RKO (cell line): ENCODE results near the gene ENAH.
"Not testable (repeated sequence)": the region's sequence is repeated elsewhere in the genome, so short reads cannot be mapped to it uniquely, and the experiment has no call there.

ENCODE experiments used
- DNase-seq: peaks from one replicate; pipeline ENCODE4 v3.0.0-alpha.2; 2016; ENCODE audit warnings: low spot score

The ENAH gene

DNA sequence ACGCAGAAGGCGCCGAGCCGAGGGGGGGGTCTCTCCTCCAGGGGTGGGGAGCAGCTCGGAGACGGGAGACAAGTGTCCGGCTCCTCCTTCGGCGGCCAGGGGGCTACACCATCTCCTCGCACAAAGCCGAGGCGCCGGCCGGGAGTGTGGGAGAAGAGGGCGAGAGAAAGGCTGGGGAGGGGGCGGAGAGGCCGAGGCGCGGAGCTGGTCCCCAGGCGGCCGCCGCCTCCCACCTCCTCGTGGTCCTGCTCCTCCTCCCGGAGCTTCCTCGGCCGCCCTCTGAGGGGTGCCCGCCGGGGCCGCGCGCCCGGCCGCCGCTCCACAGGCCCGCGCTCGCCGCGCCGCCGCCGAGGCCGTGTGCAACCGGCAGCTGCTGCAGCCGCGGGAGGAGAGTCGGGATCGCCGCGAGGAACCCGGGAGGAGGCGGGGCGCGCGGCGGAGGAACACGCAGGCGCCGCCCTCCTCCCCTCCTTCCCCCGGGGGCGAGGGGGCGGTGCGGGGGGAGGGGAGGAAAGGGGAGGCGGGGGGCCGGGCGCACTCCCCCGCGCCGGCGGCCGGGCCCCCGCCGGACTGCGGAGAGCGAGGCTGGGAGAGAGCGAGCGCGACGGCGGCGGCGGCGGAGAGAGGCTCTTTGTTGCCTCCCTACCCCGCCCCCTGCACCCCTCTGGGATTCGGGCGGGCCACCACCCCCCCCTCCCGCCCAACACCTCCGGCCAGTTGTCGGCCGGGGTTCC, at the start of gene ENAH:
ENAH (minus strand) TSS at position 395 of the 734 bp plus-strand sequence. CDS start 433 bp downstream, outside the sequence.
- DNase-seq: peak; percentile 62

DNA sequence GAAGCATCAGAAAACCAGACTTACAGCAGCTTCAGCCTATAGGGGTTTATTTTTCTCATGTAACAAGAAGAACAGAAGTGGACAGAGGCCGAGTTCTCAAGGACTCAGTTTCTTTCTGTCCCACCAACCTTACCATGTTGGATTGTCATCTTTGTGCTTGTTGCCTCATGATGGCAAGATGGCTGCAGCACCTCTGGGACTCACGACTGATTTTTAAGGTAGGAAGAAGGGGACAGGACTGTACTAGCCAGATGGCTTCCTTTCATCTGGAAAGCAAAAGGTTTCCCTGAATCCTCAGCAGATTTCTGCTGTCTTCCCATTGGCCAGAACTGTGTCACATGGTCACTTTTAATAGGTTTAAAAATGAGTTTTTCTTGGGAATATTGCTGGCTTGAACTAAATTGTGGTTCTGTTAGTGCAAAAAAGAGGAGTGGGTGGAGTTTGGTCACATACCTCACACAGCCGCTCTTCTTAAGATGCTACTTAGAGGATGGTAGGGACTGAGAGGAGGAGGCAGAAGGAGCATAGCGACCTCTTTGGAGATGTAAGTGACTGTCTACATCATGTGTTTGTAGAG, 48.1 kb upstream of the ENAH start:
- no peak for DNase-seq

DNA sequence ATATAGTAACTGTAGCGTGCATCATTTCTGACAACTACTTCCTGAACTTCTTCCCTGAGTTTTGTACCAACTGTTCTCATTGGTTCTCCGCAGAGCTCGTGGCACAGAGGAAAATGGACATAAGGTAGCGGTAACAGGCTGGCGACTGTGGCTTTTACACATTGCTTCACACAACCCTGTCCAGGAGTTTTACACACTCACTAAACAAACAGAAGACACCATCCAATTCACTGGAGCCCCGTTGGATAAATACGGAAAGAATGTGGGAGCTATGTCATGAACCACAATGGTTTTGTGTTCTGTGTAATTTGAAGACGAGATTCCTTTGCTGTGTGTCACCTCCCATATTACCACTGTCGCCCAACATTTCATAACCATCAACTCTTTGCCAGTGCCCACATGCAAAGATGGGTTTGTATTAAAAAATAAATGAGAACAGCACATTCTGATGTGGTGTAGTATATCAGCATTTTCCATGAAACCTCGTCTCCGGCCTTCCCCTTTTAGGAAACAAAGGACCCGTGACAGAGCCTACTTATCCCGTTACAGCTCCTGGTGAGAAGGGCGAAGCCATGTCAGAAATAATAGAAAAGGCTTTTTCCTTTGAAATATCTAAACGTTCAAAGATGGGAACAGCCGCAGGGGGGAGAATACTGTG, 47.4 kb upstream of the ENAH start:
- DNase-seq: peak; percentile 93

- no peak for DNase-seq
Observed at GRCh38 chr1:225699336-225699735, 46.4 kb upstream of the ENAH start.

DNA sequence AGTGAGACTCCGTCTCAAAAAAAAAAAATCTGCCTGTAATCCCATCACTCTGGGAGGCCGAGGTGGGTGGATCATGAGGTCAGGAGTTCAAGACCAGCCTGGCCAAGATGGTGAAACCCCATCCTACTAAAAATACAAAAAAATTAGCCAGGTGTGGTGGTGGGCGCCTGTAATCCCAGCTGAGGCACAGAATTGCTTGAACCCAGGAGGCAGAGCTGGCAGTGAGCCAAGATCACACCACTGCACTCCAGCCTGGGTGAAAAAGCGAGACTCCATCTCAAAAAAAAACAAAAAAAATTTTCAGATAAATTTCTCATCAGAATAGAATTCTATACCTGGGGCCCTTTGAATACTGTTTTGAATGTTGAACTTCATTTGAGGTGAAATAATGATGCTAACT, 45.3 kb upstream of the ENAH start:
- not testable (repeated sequence) for DNase-seq

DNA sequence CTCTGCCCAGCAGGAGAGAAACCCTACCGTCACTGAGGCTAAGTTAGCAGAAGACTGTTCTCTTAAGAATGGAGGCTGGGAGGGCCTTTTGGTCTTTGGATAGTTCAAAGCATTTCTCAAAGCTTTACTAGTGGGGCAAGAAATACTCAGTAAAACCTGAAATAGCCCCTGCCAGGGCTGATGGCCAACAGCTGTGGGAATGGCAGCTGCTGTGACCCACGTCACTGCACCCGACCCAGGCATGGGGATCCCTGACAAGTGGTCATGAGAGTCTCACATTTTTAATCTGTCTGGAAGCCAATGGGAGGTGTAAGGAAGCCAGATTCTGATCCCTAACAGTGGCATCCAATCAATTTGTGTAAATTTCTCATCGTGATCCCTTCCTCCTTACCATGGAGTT, 44.5 kb upstream of the ENAH start:
- DNase-seq: no peak

GRCh38 chr1:225695578-225696337, 42.8 kb upstream of the ENAH start:
- DNase-seq: no peak

- DNase-seq: no peak
Observed at GRCh38 chr1:225694151-225694603, 41.3 kb upstream of the ENAH start.

- DNase-seq: not testable (repeated sequence)
Observed at GRCh38 chr1:225693697-225694096, 40.8 kb upstream of the ENAH start.

GRCh38 chr1:225693085-225693696, 40.3 kb upstream of the ENAH start:
- DNase-seq: no peak

- no peak for DNase-seq
Observed at GRCh38 chr1:225692517-225692879, 39.6 kb upstream of the ENAH start.

DNA sequence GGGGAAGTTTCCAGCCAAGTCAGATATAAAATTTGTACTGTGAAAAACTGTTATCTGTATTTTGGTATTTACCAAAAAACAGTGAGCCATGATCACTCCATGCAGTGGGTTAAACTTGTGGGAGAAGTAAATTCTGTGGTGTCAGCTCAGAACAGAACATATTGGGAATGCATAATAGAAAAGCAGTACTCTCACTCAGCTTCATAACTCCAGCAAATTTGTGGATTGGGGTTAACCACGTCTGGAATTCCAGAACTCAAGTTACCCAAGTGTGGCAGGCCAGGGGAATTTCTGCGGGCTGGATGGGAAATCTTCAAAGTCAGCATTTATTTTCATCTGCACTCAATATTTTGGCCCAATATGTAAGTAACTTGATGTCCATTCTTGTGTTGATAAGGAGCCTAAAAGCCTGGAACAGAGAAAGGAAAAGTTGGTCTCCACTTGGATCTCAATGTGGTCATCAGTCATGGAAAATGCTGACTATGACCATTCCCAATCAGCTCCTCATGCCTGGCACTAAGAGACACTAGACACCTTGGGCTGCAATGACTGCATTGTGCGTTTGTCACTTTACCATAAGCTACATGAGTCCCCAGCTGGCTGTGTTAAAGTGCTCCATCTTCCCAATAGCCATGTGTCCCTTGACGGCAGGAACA, 39.1 kb upstream of the ENAH start:
- no peak for DNase-seq

DNA sequence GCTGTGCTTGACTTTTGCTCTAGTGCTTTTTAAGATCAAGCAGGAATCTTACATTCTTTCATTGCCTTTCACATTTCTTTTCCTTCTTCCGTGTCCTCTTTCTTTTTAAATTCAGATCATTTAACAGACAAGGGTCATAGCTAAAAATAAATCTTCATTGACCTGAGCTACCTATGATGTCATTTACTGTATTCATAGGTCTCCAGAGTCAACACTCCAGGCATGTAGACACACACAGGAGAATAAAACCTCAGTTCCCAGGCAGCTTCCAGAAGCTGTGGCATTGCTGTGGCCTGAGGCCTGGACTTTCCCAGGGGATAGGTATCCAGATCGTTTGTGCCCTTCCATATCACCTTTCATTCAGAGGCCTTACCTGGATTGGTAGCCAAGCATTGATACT, 38.5 kb upstream of the ENAH start:
- no peak for DNase-seq

DNA sequence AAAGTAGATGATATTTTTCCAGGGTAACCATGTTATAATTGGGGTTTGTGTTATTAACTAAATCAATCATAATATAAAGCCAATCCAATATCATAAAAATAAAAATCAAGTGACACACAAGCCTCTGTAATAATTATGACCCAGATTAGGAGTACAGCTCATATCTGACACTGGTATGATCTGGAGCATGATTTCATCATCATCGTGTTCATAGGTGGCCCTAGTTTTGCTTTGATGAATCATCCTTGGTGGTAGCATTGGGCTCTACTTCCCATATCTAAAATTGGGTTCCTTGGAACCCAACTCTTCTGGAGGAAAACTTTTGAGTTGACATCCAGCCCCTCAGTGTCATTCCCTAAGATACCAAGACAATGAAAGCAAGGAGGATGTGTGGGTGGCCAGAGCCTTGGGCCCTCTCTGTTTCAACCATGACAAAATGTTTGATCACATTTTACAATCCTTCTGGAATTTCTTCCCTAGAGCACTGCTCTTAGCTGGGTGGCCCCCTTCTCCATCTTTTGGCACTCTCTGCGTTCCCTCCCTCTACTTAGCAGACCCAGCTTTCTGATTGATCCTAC, 37.0 kb upstream of the ENAH start:
- DNase-seq: peak; percentile 35

DNA sequence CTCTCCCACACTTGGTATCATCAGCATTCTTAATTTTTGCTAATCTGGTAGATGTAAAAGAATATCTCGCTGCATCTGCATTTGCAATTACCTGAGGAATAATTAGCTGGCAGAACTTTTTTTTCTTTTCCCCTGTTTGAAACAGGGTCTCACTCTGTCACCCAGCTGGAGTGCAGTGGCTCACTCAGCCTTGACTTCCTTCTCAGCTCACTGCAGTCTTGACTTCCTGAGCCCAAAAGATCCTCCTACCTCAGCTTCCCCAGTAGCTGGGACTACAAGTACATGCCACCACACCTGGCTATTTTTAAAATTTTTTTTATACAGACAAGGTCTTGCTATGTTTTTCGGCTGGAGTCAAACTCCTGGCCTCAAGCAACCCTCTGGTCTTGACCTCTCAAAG, 35.4 kb upstream of the ENAH start:
- no peak for DNase-seq

- no peak for DNase-seq
Observed at GRCh38 chr1:225685476-225686176, 32.7 kb upstream of the ENAH start.

DNA sequence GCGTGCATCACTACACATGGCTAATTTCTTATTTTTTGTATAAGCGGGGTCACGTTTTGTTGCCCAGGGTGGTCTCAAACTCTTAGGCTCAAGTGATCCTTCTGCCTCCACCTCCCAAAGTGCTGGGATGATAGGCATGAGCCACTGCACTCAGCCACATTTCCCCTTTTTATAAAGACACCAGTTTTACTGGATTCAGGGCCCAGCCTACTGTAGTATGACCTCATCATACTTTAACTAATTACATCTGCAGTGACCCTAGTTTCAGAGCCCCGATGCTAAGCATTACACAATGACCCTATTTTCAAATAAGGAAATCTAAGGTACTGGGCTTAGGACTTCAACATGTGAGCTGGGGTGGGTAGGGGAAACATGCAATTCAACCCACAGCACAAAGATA, 31.8 kb upstream of the ENAH start:
- no peak for DNase-seq

DNA sequence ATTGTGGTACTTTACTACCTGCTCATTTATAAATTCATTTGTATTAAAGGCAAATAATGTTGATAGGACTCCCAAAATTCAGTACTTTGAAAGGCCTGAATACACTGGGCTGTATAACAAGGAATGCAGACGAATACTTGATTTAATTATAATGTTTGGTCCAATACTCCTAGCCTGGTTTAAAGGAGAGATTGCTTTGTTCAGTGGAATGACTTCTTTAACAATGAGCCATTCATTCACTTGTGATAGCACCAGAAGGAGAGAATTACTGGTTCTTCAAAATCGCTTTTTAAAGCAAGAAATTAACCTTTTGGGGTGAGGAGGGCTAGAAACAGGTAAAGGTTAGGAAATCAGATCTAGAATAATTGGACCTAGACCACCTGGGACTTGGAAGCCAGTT, 28.3 kb upstream of the ENAH start:
- DNase-seq: no peak

GRCh38 chr1:225678545-225678944, 25.6 kb upstream of the ENAH start:
- DNase-seq: no peak

- DNase-seq: no peak
Observed at GRCh38 chr1:225677350-225678124, 24.6 kb upstream of the ENAH start.
